Measurements from ENCODE around the gene HINT3.

HINT3 gene

GRCh38 chr6:125985979-125986300, 29.4 kb downstream of the HINT3 start:
- H3K27me3 ChIP-seq (ENCODE audit: low read depth, low read length) = no peaks in the 10 kb centered on the region
- peak overlapping the region; percentile 94 to 96 for H3K4me3 ChIP-seq (ENCODE audit: low read depth in 1 of 2, low read length in 2 of 2)
- H3K36me3 ChIP-seq (ENCODE audit: control insufficient read depth in 1 of 2, insufficient read depth in 2 of 2, low read length in 2 of 2) = no peaks in the 10 kb centered on the region
- peak overlapping the region; percentile 89 for H3K27ac ChIP-seq (ENCODE audit: low read length)
- peaks cover 9 to 10% of the 10 kb centered on the region in 2 donors for H3K4me1 ChIP-seq (ENCODE audit: control insufficient read depth in 1 of 2, insufficient read depth in 2 of 2, low read length in 2 of 2)
- no peaks in the 10 kb centered on the region for H3K9me3 ChIP-seq (ENCODE audit: control insufficient read depth in 1 of 2, low read length in 2 of 2)

- no peaks in the 10 kb centered on the region for H3K36me3 ChIP-seq (ENCODE audit: control insufficient read depth in 1 of 2, insufficient read depth in 2 of 2, low read length in 2 of 2)
- no peaks in the 10 kb centered on the region for H3K9me3 ChIP-seq (ENCODE audit: control insufficient read depth in 1 of 2, low read length in 2 of 2)
- no peaks in the 10 kb centered on the region for H3K27me3 ChIP-seq (ENCODE audit: low read depth, low read length)
- peak within 1 kb of the TSS; percentile 94 to 96 for H3K4me3 ChIP-seq (ENCODE audit: low read depth in 1 of 2, low read length in 2 of 2)
- H3K27ac ChIP-seq (ENCODE audit: low read length) = peak within 1 kb of the TSS; percentile 89
- H3K4me1 ChIP-seq (ENCODE audit: control insufficient read depth in 1 of 2, insufficient read depth in 2 of 2, low read length in 2 of 2) = peaks cover 9 to 12% of the 10 kb centered on the region in 2 donors
Observed at GRCh38 chr6:125986301-125987025, 29.9 kb downstream of the HINT3 start, which contains the start of gene TRMT11. Gene TRMT11, plus strand, starts transcription at chr6:125986540. Its CDS starts 11 bp downstream, at chr6:125986551.

GRCh38 chr6:125987026-125987617, 30.6 kb downstream of the HINT3 start:
- peaks cover 9 to 15% of the 10 kb centered on the region in 2 donors for H3K4me1 ChIP-seq (ENCODE audit: control insufficient read depth in 1 of 2, insufficient read depth in 2 of 2, low read length in 2 of 2)
- peak overlapping the region; percentile 94 to 96 for H3K4me3 ChIP-seq (ENCODE audit: low read depth in 1 of 2, low read length in 2 of 2)
- H3K36me3 ChIP-seq (ENCODE audit: control insufficient read depth in 1 of 2, insufficient read depth in 2 of 2, low read length in 2 of 2) = no peaks in the 10 kb centered on the region
- no peaks in the 10 kb centered on the region for H3K27me3 ChIP-seq (ENCODE audit: low read depth, low read length)
- H3K9me3 ChIP-seq (ENCODE audit: control insufficient read depth in 1 of 2, low read length in 2 of 2) = no peaks in the 10 kb centered on the region
- peak overlapping the region; percentile 89 for H3K27ac ChIP-seq (ENCODE audit: low read length)

GRCh38 chr6:125988280-125988679, 31.7 kb downstream of the HINT3 start:
- H3K9me3 ChIP-seq (ENCODE audit: control insufficient read depth in 1 of 2, low read length in 2 of 2) = no peaks in the 10 kb centered on the region
- H3K4me3 ChIP-seq (ENCODE audit: low read depth in 1 of 2, low read length in 2 of 2) = no peak overlapping the region
- H3K27ac ChIP-seq (ENCODE audit: low read length) = no peak overlapping the region

GRCh38 chr6:125989631-125990030, 33.1 kb downstream of the HINT3 start:
- H3K4me1 ChIP-seq (ENCODE audit: control insufficient read depth in 1 of 2, insufficient read depth in 2 of 2, low read length in 2 of 2) = peaks cover 9 to 16% of the 10 kb centered on the region in 2 donors
- no peak overlapping the region for H3K4me3 ChIP-seq (ENCODE audit: low read depth in 1 of 2, low read length in 2 of 2)
- H3K27me3 ChIP-seq (ENCODE audit: low read depth, low read length) = no peaks in the 10 kb centered on the region
- no peaks in the 10 kb centered on the region for H3K9me3 ChIP-seq (ENCODE audit: control insufficient read depth in 1 of 2, low read length in 2 of 2)
- H3K27ac ChIP-seq (ENCODE audit: low read length) = no peak overlapping the region
- peaks cover 0 to under 1% of the 10 kb centered on the region in 2 donors for H3K36me3 ChIP-seq (ENCODE audit: control insufficient read depth in 1 of 2, insufficient read depth in 2 of 2, low read length in 2 of 2)

More at GRCh38 chr6:125988280-125988679, 31.7 kb downstream of the HINT3 start:
- peaks cover 9 to 16% of the 10 kb centered on the region in 2 donors for H3K4me1 ChIP-seq (ENCODE audit: control insufficient read depth in 1 of 2, insufficient read depth in 2 of 2, low read length in 2 of 2)
- H3K27me3 ChIP-seq (ENCODE audit: low read depth, low read length) = no peaks in the 10 kb centered on the region
- no peaks in the 10 kb centered on the region for H3K36me3 ChIP-seq (ENCODE audit: control insufficient read depth in 1 of 2, insufficient read depth in 2 of 2, low read length in 2 of 2)

GRCh38 chr6:125991653-125992052, 35.1 kb downstream of the HINT3 start:
- H3K4me3 ChIP-seq (ENCODE audit: low read depth in 1 of 2, low read length in 2 of 2) = no peak overlapping the region
- H3K27ac ChIP-seq (ENCODE audit: low read length) = no peak overlapping the region
- H3K9me3 ChIP-seq (ENCODE audit: control insufficient read depth in 1 of 2, low read length in 2 of 2) = no peaks in the 10 kb centered on the region
- no peaks in the 10 kb centered on the region for H3K27me3 ChIP-seq (ENCODE audit: low read depth, low read length)
- peaks cover 9 to 22% of the 10 kb centered on the region in 2 donors for H3K4me1 ChIP-seq (ENCODE audit: control insufficient read depth in 1 of 2, insufficient read depth in 2 of 2, low read length in 2 of 2)
- peaks cover 0 to 3% of the 10 kb centered on the region in 2 donors for H3K36me3 ChIP-seq (ENCODE audit: control insufficient read depth in 1 of 2, insufficient read depth in 2 of 2, low read length in 2 of 2)

- no peaks in the 10 kb centered on the region for H3K27me3 ChIP-seq (ENCODE audit: low read depth, low read length)
- no peak overlapping the region for H3K27ac ChIP-seq (ENCODE audit: low read length)
- H3K9me3 ChIP-seq (ENCODE audit: control insufficient read depth in 1 of 2, low read length in 2 of 2) = no peaks in the 10 kb centered on the region
- peaks cover 0 to 12% of the 10 kb centered on the region in 2 donors for H3K4me1 ChIP-seq (ENCODE audit: control insufficient read depth in 1 of 2, insufficient read depth in 2 of 2, low read length in 2 of 2)
- no peak overlapping the region for H3K4me3 ChIP-seq (ENCODE audit: low read depth in 1 of 2, low read length in 2 of 2)
- H3K36me3 ChIP-seq (ENCODE audit: control insufficient read depth in 1 of 2, insufficient read depth in 2 of 2, low read length in 2 of 2) = peaks cover 10 to 20% of the 10 kb centered on the region in 2 donors
Observed at GRCh38 chr6:125994670-125995488, 38.3 kb downstream of the HINT3 start.

GRCh38 chr6:125995972-125996580, 39.5 kb downstream of the HINT3 start:
- Histone ChIP-seq H3K27me3 (ENCODE audit: low read depth, low read length) (no peaks in the 10 kb centered on the region), H3K9me3 (ENCODE audit: control insufficient read depth in 1 of 2, low read length in 2 of 2) (no peaks in the 10 kb centered on the region), H3K36me3 (ENCODE audit: control insufficient read depth in 1 of 2, insufficient read depth in 2 of 2, low read length in 2 of 2) (peaks cover 14 to 24% of the 10 kb centered on the region in 2 donors), H3K4me1 (ENCODE audit: control insufficient read depth in 1 of 2, insufficient read depth in 2 of 2, low read length in 2 of 2) (peaks cover 0 to 12% of the 10 kb centered on the region in 2 donors), H3K27ac (ENCODE audit: low read length) (no peak overlapping the region), H3K4me3 (ENCODE audit: low read depth in 1 of 2, low read length in 2 of 2) (no peak overlapping the region)

GRCh38 chr6:126002755-126003679, 46.4 kb downstream of the HINT3 start:
- no peaks in the 10 kb centered on the region for H3K9me3 ChIP-seq (ENCODE audit: control insufficient read depth in 1 of 2, low read length in 2 of 2)
- no peak overlapping the region for H3K27ac ChIP-seq (ENCODE audit: low read length)
- H3K4me3 ChIP-seq (ENCODE audit: low read depth in 1 of 2, low read length in 2 of 2) = no peak overlapping the region
- H3K36me3 ChIP-seq (ENCODE audit: control insufficient read depth in 1 of 2, insufficient read depth in 2 of 2, low read length in 2 of 2) = peaks cover 20 to 32% of the 10 kb centered on the region in 2 donors
- H3K27me3 ChIP-seq (ENCODE audit: low read depth, low read length) = no peaks in the 10 kb centered on the region
- no peaks in the 10 kb centered on the region for H3K4me1 ChIP-seq (ENCODE audit: control insufficient read depth in 1 of 2, insufficient read depth in 2 of 2, low read length in 2 of 2)

GRCh38 chr6:126007800-126008199, 51.2 kb downstream of the HINT3 start:
- Histone ChIP-seq H3K9me3 (ENCODE audit: control insufficient read depth in 1 of 2, low read length in 2 of 2) (no peaks in the 10 kb centered on the region), H3K27ac (ENCODE audit: low read length) (no peak overlapping the region), H3K4me1 (ENCODE audit: control insufficient read depth in 1 of 2, insufficient read depth in 2 of 2, low read length in 2 of 2) (no peaks in the 10 kb centered on the region), H3K4me3 (ENCODE audit: low read depth in 1 of 2, low read length in 2 of 2) (no peak overlapping the region), H3K36me3 (ENCODE audit: control insufficient read depth in 1 of 2, insufficient read depth in 2 of 2, low read length in 2 of 2) (peaks cover 23 to 24% of the 10 kb centered on the region in 2 donors), H3K27me3 (ENCODE audit: low read depth, low read length) (no peaks in the 10 kb centered on the region)
